HCT116 (cell line): Measurements from ENCODE around the gene DNAAF1. TPM values are rescaled to one million over a fixed set of nuclear protein-coding genes. Genes with fewer than 3 reads are reported as not detected.

Experiments
- ATAC-seq: fragments of 200-7000 bp; cut with Tn5 transposase; 2 replicates; pipeline ENCODE4 v1.9.1; 2020; ENCODE audit warnings: mild to moderate bottlenecking, moderate library complexity
- BruUV-seq: library from RNA; stranded (reverse); fragments of 400-500 nt; replicated peaks from 2 replicates; lab custom pipeline; 2021; lab: Mats Ljungman, UMichigan
- CTCF ChIA-PET: fragments of 300-600 bp; sonication (Branson Sonifier 250); formaldehyde crosslinking; loops from one replicate; lab custom pipeline; 2021; ENCODE audit warnings: antibody characterized with exemption; lab: Charles Lee
- POLR2A ChIA-PET: fragments of 300-600, 350-600 bp; sonication (Branson Sonifier 250); formaldehyde crosslinking; loops from one replicate; lab custom pipeline; 2021; ENCODE audit warnings: antibody characterized with exemption; lab: Charles Lee
- RAD21 ChIA-PET, 2 experiments: fragments of 300-600 bp; sonication (Branson Sonifier 250); formaldehyde crosslinking; loops; one replicate each; lab custom pipeline; 2023; ENCODE audit warnings: low total read pairs in 2 of 2; ENCODE audit not compliant: uncharacterized antibody in 2 of 2, unreplicated experiment in 2 of 2, low non-redundant PET in 1 of 2; lab: Charles Lee
- DNase-seq: peaks from one replicate; pipeline ENCODE4 v3.0.0-alpha.2; 2010; ENCODE audit warnings: low read depth, low spot score
- H2AFZ ChIP-seq: fragments of 200-600 bp; shearing (Covaris generic), sonication (generic); 2 replicates; pipeline ENCODE4 v1.6.1; 2017; ENCODE audit warnings: low read depth, mixed run types, mixed read lengths, antibody characterized with exemption, low read length; ENCODE audit not compliant: poor library complexity, severe bottlenecking
- H3K27ac ChIP-seq: 2 replicates; pipeline ENCODE4 v1.5.1; 2012; ENCODE audit warnings: low read depth, low read length
- H3K27me3 ChIP-seq: fragments of 200-600 bp; sonication (generic); 2 replicates; pipeline ENCODE4 v1.6.1; 2016; ENCODE audit warnings: mixed run types, low read length, mixed read lengths; ENCODE audit not compliant: insufficient read depth
- H3K36me3 ChIP-seq, 2 experiments: fragments of 200-500 bp in 1 of 2; fragments of 200-600 bp in 1 of 2; sonication (Bioruptor generic) in 1 of 2; sonication (generic) in 1 of 2; 2 replicates each; pipeline versions ENCODE4 v1.5.1 to v1.6.1; 2014 to 2016; ENCODE audit warnings: low read length in 2 of 2, inconsistent platforms in 1 of 2, mixed read lengths in 1 of 2, mixed run types in 1 of 2; ENCODE audit not compliant: insufficient read depth in 2 of 2, control insufficient read depth in 1 of 2
- H3K4me1 ChIP-seq, 2 experiments: fragments of 200-600 bp in 1 of 2; sonication (generic) in 1 of 2; 2 replicates each; pipeline versions ENCODE4 v1.5.1 to v1.6.1; 2012 to 2017; ENCODE audit warnings: low read length in 2 of 2, inconsistent platforms in 1 of 2, mild to moderate bottlenecking in 1 of 2, mixed read lengths in 1 of 2, mixed run types in 1 of 2, moderate library complexity in 1 of 2; ENCODE audit not compliant: insufficient read depth in 2 of 2, control insufficient read depth in 1 of 2
- H3K4me2 ChIP-seq: fragments of 200-600 bp; sonication (generic); 2 replicates; pipeline ENCODE4 v1.6.1; 2017; ENCODE audit warnings: mixed run types, low read length, mixed read lengths
- H3K4me3 ChIP-seq, 2 experiments: fragments of 200-600 bp in 1 of 2; sonication (generic) in 1 of 2; replicated peaks in 1 of 2; 2 replicates each; pipeline ENCODE4 v1.5.1; 2011 to 2016; ENCODE audit warnings: low read length in 2 of 2, control low read depth in 1 of 2, low read depth in 1 of 2, mild to moderate bottlenecking in 1 of 2, mixed read lengths in 1 of 2, mixed run types in 1 of 2
- H3K79me2 ChIP-seq: fragments of 200-600 bp; sonication (generic); 2 replicates; pipeline ENCODE4 v1.6.1; 2017; ENCODE audit warnings: mild to moderate bottlenecking, mixed run types, low read length, moderate library complexity, mixed read lengths; ENCODE audit not compliant: insufficient read depth
- H3K9ac ChIP-seq: fragments of 200-600 bp; sonication (generic); 2 replicates; pipeline ENCODE4 v1.6.1; 2016; ENCODE audit warnings: low read length, mixed read lengths
- H3K9me2 ChIP-seq: fragments of 200-600 bp; sonication (generic), shearing (Covaris generic); 2 replicates; pipeline ENCODE4 v1.6.1; 2017; ENCODE audit warnings: mixed run types, mild to moderate bottlenecking, moderate library complexity; ENCODE audit not compliant: insufficient read depth
- H3K9me3 ChIP-seq, 2 experiments: fragments of 200-500 bp in 1 of 2; fragments of 200-600 bp in 1 of 2; sonication (Bioruptor generic) in 1 of 2; sonication (generic) in 1 of 2; 2 replicates each; pipeline ENCODE4 v1.6.1; 2014 to 2017; ENCODE audit warnings: low read length in 2 of 2, mixed read lengths in 2 of 2, inconsistent platforms in 1 of 2, low read depth in 1 of 2, mild to moderate bottlenecking in 1 of 2, mixed run types in 1 of 2, moderate library complexity in 1 of 2; ENCODE audit not compliant: control insufficient read depth in 1 of 2, insufficient read depth in 1 of 2
- H4K20me1 ChIP-seq: fragments of 200-600 bp; sonication (generic), shearing (Covaris generic); 2 replicates; pipeline ENCODE4 v1.6.1; 2017; ENCODE audit warnings: mixed run types, mild to moderate bottlenecking, moderate library complexity; ENCODE audit not compliant: insufficient read depth
- CBX3 ChIP-seq: IDR thresholded peaks from 2 replicates; pipeline ENCODE4 v1.6.1; 2012; ENCODE audit warnings: low read depth
- CTCF ChIP-seq, 3 experiments: fragments of 200-600 bp in 1 of 3; sonication (generic) in 1 of 3; IDR thresholded peaks in 2 of 3; conservative IDR thresholded peaks in 1 of 3; 2 replicates each; pipeline ENCODE4 v1.5.1; 2012 to 2017; ENCODE audit warnings: low read depth in 2 of 3, low read length in 2 of 3, antibody characterized with exemption in 1 of 3, borderline replicate concordance in 1 of 3, control low read depth in 1 of 3, mild to moderate bottlenecking in 1 of 3, mixed read lengths in 1 of 3, mixed run types in 1 of 3, moderate library complexity in 1 of 3; ENCODE audit not compliant: insufficient read depth in 1 of 3
- ELF1 ChIP-seq: IDR thresholded peaks from 2 replicates; pipeline ENCODE4 v1.6.1; 2012; ENCODE audit warnings: low read depth, borderline replicate concordance
- EZH2 ChIP-seq: fragments of 200-600 bp; sonication (generic); IDR thresholded peaks from 2 replicates; pipeline ENCODE4 v1.6.1; 2017; ENCODE audit warnings: antibody characterized with exemption, mixed run types
- FOSL1 ChIP-seq: IDR thresholded peaks from 2 replicates; pipeline ENCODE4 v1.6.1; 2012; ENCODE audit warnings: low read depth
- REST ChIP-seq: IDR thresholded peaks from 2 replicates; pipeline ENCODE4 v1.6.1; 2012; ENCODE audit warnings: low read depth
- SP1 ChIP-seq: IDR thresholded peaks from 2 replicates; pipeline ENCODE4 v1.6.1; 2012; ENCODE audit warnings: low read depth
- TCF7L2 ChIP-seq: IDR thresholded peaks from 2 replicates; pipeline ENCODE4 v1.7.0; 2011; ENCODE audit warnings: borderline replicate concordance, inconsistent platforms; ENCODE audit not compliant: insufficient read depth, insufficient read length; ENCODE audit errors: extremely low read depth
- YY1 ChIP-seq: IDR thresholded peaks from 2 replicates; pipeline ENCODE4 v1.6.1; 2011; ENCODE audit warnings: low read length, low read depth, moderate library complexity, mild to moderate bottlenecking; ENCODE audit not compliant: insufficient replicate concordance; ENCODE audit errors: extremely low read depth
- ZBTB33 ChIP-seq: IDR thresholded peaks from 2 replicates; pipeline ENCODE4 v1.6.1; 2011; ENCODE audit warnings: mild to moderate bottlenecking, low read length, moderate library complexity; ENCODE audit not compliant: insufficient replicate concordance; ENCODE audit errors: extremely low read depth
- ZFX ChIP-seq: fragments of 450-650 bp; IDR thresholded peaks from 2 replicates; pipeline ENCODE4 v1.6.1; 2017
- ZNF274 ChIP-seq: fragments of 200-500 bp; sonication (Bioruptor generic); IDR thresholded peaks from 2 replicates; pipeline ENCODE4 v1.6.1; 2014; ENCODE audit warnings: mild to moderate bottlenecking, low read depth, low read length, inconsistent platforms
- intact Hi-C: fragments of 100-400 bp; cut with micrococcal nuclease; formaldehyde crosslinking; loops from 2 replicates; pipeline ENCODE4 v1.10.0; 2022
- total RNA-seq: library from RNA; stranded (reverse); gene quantifications from one replicate; pipeline ENCODE4 v1.2.1, GENCODE V29; 2021; ENCODE audit not compliant: unreplicated experiment

The DNAAF1 gene
- total RNA-seq, 1 experiment from 2014 or later = 0.30 TPM

GRCh38 chr16:84119368-84119767 is 25.7 kb upstream of the DNAAF1 start:
- peak; percentile 40 for TF ChIP-seq TCF7L2
- no peak for TF ChIP-seq FOSL1
- TF ChIP-seq, all 23 proteins: peak for 1
- ChIA-PET POLR2A (interaction anchor here (1.5 kb wide), 1 partner anchor 21 kb away, joined by 3 read pairs; no protein-coding TSS in a partner anchor), CTCF (no interaction called here), RAD21 (no interaction called here)
- ATAC-seq (no peak), DNase-seq (no peak)
- BruUV-seq = no TSS peak
- H3K27me3 ChIP-seq = no peaks in the 10 kb centered on the region
- H3K27ac ChIP-seq = no peak overlapping the region
- H3K4me2 ChIP-seq = no peak overlapping the region
- 0 out of 4 replicates have a peak, but pooled peaks cover 4 to 8% of the 10 kb centered on the region in 2 experiments for H3K36me3 ChIP-seq
- no peaks in the 10 kb centered on the region for H3K9me3 ChIP-seq
- no peak overlapping the region for H2AFZ ChIP-seq
- no peak overlapping the region for H3K9ac ChIP-seq
- no peaks in the 10 kb centered on the region for H4K20me1 ChIP-seq
- H3K4me1 ChIP-seq = peaks cover 11 to 22% of the 10 kb centered on the region in 2 experiments
- H3K4me3 ChIP-seq = no peak overlapping the region
- intact Hi-C loops = no loop called here
- no peaks in the 10 kb centered on the region; the same call in 1 of the 2 replicates for H3K9me2 ChIP-seq
- H3K79me2 ChIP-seq = peaks cover 21% of the 10 kb centered on the region

GRCh38 chr16:84120023-84120422 is 25.1 kb upstream of the DNAAF1 start:
- intact Hi-C loops = no loop called here
- Histone ChIP-seq H2AFZ (no peak overlapping the region), H3K9ac (no peak overlapping the region), H3K27ac (no peak overlapping the region), H4K20me1 (no peaks in the 10 kb centered on the region), H3K36me3 (0 out of 4 replicates have a peak, but pooled peaks cover 4 to 9% of the 10 kb centered on the region in 2 experiments), H3K4me3 (no peak overlapping the region), H3K79me2 (peaks cover 14% of the 10 kb centered on the region), H3K4me1 (peaks cover 10 to 21% of the 10 kb centered on the region in 2 experiments), H3K27me3 (no peaks in the 10 kb centered on the region), H3K4me2 (no peak overlapping the region), H3K9me3 (no peaks in the 10 kb centered on the region), H3K9me2 (no peaks in the 10 kb centered on the region; the same call in 1 of the 2 replicates)
- ATAC-seq = no peak
- no TSS peak for BruUV-seq
- CTCF ChIA-PET = no interaction called here
- no peak for DNase-seq
- RAD21 ChIA-PET = no interaction called here
- POLR2A ChIA-PET = interaction anchor here (1.5 kb wide), 1 partner anchor 21 kb away, joined by 3 read pairs; no protein-coding TSS in a partner anchor
- no peak for TF ChIP-seq ZFX
- no peak for TF ChIP-seq YY1
- TF ChIP-seq CBX3 = no peak
- TF ChIP-seq ZNF274 = no peak
- no peak for TF ChIP-seq ELF1
- TF ChIP-seq FOSL1 = no peak
- no peak for TF ChIP-seq SP1
- no peak for TF ChIP-seq REST
- no peak for TF ChIP-seq ZBTB33
- TF ChIP-seq CTCF (IDR thresholded peaks at IDR 0.05 in 2 of 3, conservative IDR thresholded peaks at IDR 0.05 in 1 of 3; ENCODE audit: borderline replicate concordance in 1 of 3, insufficient read depth in 1 of 3, low read depth in 2 of 3, low read length in 2 of 3) = no peak
- no peak for TF ChIP-seq EZH2
